Measurements from ENCODE around the gene SASH3.

- no peak for TF ChIP-seq CTCF (IDR thresholded peaks at IDR 0.05; ENCODE audit: borderline replicate concordance, extremely low read depth, low read length, poor library complexity, severe bottlenecking)
- no peak for TF ChIP-seq EZH2 (IDR thresholded peaks at IDR 0.05; ENCODE audit: borderline replicate concordance, low read depth, low read length, severe bottlenecking)
Observed at GRCh38 chrX:129791961-129792570, 12.3 kb downstream of the SASH3 start.

Data from DND-41 (cell line).